K562 (cell line): ENCODE results near the gene MAP7D1. TPM values are rescaled to one million over a fixed set of nuclear protein-coding genes. Genes with fewer than 3 reads are reported as not detected.
A peak's percentile ranks its signal among the peaks of the same experiment; 100 is the strongest.

Source experiments
- FOS ChIP-seq: IDR thresholded peaks from 3 replicates; pipeline ENCODE4 v1.6.1; 2011; ENCODE audit not compliant: insufficient read length; ENCODE audit errors: extremely low read depth
- KLF1 ChIP-seq: fragments of 450-650 bp; IDR thresholded peaks from 2 replicates; pipeline ENCODE4 v1.6.1; 2016; ENCODE audit warnings: missing genetic modification characterization, missing compliant biosample characterization
- MAFF ChIP-seq: IDR thresholded peaks from 2 replicates; pipeline ENCODE4 v1.6.1; 2012; ENCODE audit warnings: low read length, improper control_type of control experiment
- NFYB ChIP-seq: IDR thresholded peaks from 2 replicates; pipeline ENCODE4 v1.6.1; 2011; ENCODE audit warnings: mild to moderate bottlenecking, moderate library complexity; ENCODE audit not compliant: insufficient read length; ENCODE audit errors: extremely low read depth
- NR2F6 ChIP-seq: fragments of 450-650 bp; formaldehyde crosslinking; IDR thresholded peaks from 2 replicates; pipeline ENCODE4 v1.4.0; 2020; ENCODE audit warnings: mild to moderate bottlenecking
- SMARCA4 ChIP-seq: fragments of 450-650 bp; IDR thresholded peaks from 2 replicates; pipeline ENCODE4 v1.6.1; 2016
- SUPT5H ChIP-seq: fragments of 450-650 bp; IDR thresholded peaks from 2 replicates; pipeline ENCODE4 v1.6.1; 2016
- THAP7 ChIP-seq: fragments of 250-450 bp; sonication (Bioruptor Pico); IDR thresholded peaks from 2 replicates; pipeline ENCODE4 v1.5.0; 2021
- ZBTB40 ChIP-seq, 2 experiments: fragments of 450-650 bp in 1 of 2; sonication (generic) in 1 of 2; formaldehyde crosslinking in 1 of 2; IDR thresholded peaks; 2 replicates each; pipeline versions ENCODE4 v1.7.1 to v1.9.0; 2016 to 2022; ENCODE audit warnings: inconsistent platforms in 1 of 2, mild to moderate bottlenecking in 1 of 2, missing genetic modification reagents in 1 of 2
- ZBTB49 ChIP-seq: sonication (generic); formaldehyde crosslinking; IDR thresholded peaks from 2 replicates; pipeline ENCODE4 v1.8.0; 2022; ENCODE audit warnings: missing genetic modification reagents, mild to moderate bottlenecking, borderline replicate concordance
- ZNF699 ChIP-seq: fragments of 250-450 bp; sonication (Bioruptor Pico); IDR thresholded peaks from 2 replicates; pipeline ENCODE4 v1.8.0; 2021; ENCODE audit warnings: mild to moderate bottlenecking, moderate library complexity; ENCODE audit not compliant: insufficient replicate concordance
- ZNF76 ChIP-seq: fragments of 250-450 bp; sonication (Bioruptor Pico); IDR thresholded peaks from 2 replicates; pipeline ENCODE4 v1.4.0; 2020; ENCODE audit warnings: mild to moderate bottlenecking, moderate library complexity, borderline replicate concordance
- polyA plus RNA-seq, 8 experiments: library from polyadenylated mRNA; depleted of rRNA in 4 of 8; stranded (reverse) in 5 of 8; unstranded in 3 of 8; fragments of >200 nt; fragmentation: Nextera tagmentation in 2 of 8; fragmentation: Illumina TruSeq in 1 of 8; extraction: Ambion mirVana in 2 of 8; extraction: Trizol in 1 of 8; gene quantifications; 2 replicates each; pipeline versions ENCODE4 v1.2.1 to v1.2.3, GENCODE V29; 2011 to 2014; ENCODE audit warnings: inconsistent platforms in 1 of 8, missing spikeins in 1 of 8
- total RNA-seq, 7 experiments: library from RNA; depleted of rRNA in 6 of 7; stranded (reverse); fragments of >200 nt in 6 of 7; fragmentation: Illumina TruSeq in 2 of 7; extraction: Trizol in 2 of 7; gene quantifications; 2 replicates each; pipeline versions ENCODE4 v1.2.1 to v1.2.3, GENCODE V29; 2011 to 2021; ENCODE audit warnings: low replicate concordance in 1 of 7
- TF ChIP-seq, protein P1 (sequence below): fragments of 450-650 bp; formaldehyde crosslinking; IDR thresholded peaks from 2 replicates; pipeline ENCODE4 v1.4.0; 2020; ENCODE audit warnings: mild to moderate bottlenecking, moderate library complexity
- TF ChIP-seq, protein P2 (sequence below): fragments of 450-650 bp; IDR thresholded peaks from 2 replicates; pipeline ENCODE4 v1.6.1; 2016; ENCODE audit warnings: antibody characterized with exemption

Gene MAP7D1
- total and polyA plus RNA-seq, 9 of the 15 experiments (the other 6 are each of a cell fraction or from before 2014, with no cell fraction given) = 3.6 to 108 (median 34.5) TPM

DNA sequence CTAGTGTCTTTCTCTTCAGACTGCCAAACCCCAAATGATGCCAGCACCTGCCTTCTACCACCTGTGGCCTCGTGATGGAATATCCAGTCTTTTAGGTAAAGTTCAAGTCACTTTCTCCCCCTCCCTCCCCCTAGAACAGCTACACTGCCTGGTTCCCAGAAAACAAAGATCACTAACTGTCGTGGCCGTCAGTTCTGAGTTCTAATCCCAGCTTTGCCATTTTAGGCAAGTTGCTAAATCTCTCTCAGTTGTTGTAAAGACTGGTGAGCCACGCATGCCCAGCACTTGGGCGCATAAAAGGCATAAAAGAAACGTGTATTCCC is 6.0 kb upstream of the MAP7D1 start (continued):
- TF ChIP-seq ZBTB40 (IDR thresholded peaks at IDR 0.05) (no peak), ZBTB40 (CRISPR knock-in tag; IDR thresholded peaks at IDR 0.05) (peak; percentile 27; the same call in 1 of the 2 replicates), NR2F6 (no peak), THAP7 (CRISPR knock-in tag) (no peak), ZNF76 (CRISPR knock-in tag) (no peak), SUPT5H (no peak), NFYB (no peak), ZBTB49 (CRISPR knock-in tag) (no peak), SMARCA4 (peak; percentile 49; the same call in 1 of the 2 replicates), FOS (no peak), ZNF699 (CRISPR knock-in tag) (no peak), KLF1 (no peak), MAFF (no peak)
- TF ChIP-seq, protein P1, sequence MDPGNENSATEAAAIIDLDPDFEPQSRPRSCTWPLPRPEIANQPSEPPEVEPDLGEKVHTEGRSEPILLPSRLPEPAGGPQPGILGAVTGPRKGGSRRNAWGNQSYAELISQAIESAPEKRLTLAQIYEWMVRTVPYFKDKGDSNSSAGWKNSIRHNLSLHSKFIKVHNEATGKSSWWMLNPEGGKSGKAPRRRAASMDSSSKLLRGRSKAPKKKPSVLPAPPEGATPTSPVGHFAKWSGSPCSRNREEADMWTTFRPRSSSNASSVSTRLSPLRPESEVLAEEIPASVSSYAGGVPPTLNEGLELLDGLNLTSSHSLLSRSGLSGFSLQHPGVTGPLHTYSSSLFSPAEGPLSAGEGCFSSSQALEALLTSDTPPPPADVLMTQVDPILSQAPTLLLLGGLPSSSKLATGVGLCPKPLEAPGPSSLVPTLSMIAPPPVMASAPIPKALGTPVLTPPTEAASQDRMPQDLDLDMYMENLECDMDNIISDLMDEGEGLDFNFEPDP (CRISPR knock-in tag) = 0 out of 2 replicates have a peak, but pooled peaks have one; percentile 43
- TF ChIP-seq, protein P2, sequence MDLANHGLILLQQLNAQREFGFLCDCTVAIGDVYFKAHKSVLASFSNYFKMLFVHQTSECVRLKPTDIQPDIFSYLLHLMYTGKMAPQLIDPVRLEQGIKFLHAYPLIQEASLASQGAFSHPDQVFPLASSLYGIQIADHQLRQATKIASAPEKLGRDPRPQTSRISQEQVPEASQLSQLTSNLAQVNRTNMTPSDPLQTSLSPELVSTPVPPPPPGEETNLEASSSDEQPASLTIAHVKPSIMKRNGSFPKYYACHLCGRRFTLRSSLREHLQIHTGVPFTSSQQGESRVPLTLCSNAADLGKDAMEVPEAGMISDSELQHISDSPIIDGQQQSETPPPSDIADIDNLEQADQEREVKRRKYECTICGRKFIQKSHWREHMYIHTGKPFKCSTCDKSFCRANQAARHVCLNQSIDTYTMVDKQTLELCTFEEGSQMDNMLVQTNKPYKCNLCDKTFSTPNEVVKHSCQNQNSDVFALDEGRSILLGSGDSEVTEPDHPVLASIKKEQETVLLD = no peak
